Measurements from ENCODE around the gene PGBD5.

PGBD5 gene

DNA sequence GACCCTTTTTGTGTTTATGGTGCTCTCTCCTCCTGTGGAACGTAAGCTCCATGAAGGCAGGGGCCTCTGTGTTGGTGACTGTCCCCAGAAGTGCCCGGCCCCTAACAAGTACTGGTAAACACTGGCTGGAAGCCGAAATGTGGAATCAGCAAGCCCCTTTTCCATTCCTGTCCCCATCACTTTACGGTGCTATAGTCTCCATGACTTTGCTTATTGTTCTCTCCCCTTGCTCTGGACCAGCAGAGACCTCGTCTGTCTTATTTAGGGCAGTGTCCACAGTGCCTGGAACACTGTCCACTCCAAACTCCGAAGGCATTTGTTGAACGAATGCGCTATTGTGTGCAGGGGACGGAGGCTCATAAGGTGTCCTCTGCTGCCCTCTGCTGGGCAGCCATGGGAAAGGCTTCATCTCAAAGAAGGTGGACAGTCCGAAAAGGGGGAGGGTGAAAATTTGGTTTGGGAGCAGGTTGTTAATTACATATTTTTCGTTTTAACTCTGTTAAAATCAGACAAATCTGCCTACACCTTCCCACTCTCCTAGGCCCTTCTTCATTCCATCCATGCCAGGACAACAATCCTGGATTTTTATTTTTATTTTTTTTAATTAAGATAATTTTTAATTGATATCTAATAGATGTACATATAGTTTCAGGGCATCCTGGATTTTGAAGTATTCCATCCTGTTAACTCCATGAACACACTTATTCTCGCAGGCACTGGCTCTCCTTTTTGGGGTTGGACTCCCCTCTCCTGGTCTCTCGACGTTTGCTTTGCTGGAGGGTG, 115.6 kb downstream of the PGBD5 start:
- peak; percentile 52 for FAIRE-seq
- peak; percentile 87 for DNase-seq (ENCODE audit: insufficient read length, low spot score)

DNA sequence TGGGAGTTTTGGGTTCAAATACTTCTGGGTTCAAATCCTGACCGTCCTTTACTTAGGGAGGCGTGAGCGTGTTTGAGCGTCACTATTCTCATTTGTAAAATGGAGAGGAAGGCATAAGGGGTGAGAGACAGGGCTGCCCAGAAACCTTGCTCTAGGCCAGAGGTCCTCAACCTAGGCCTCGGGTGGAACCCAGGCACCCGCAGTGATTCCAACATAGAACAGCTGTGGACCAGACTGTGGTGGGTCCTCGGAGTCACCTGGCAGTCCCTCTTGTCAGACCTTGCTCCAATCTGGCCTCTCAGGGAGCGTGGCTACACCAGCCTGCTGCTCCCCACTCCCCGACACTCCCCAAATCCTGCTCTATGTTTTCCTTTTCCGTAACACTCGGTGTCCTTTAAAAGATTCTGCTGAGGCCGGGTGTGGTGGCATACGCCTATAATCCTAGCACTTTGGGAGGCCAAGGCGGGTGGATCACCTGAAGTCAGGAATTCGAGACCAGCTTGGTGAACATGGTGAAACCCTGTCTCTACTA, 116.4 kb downstream of the PGBD5 start:
- no peak for FAIRE-seq

DNA sequence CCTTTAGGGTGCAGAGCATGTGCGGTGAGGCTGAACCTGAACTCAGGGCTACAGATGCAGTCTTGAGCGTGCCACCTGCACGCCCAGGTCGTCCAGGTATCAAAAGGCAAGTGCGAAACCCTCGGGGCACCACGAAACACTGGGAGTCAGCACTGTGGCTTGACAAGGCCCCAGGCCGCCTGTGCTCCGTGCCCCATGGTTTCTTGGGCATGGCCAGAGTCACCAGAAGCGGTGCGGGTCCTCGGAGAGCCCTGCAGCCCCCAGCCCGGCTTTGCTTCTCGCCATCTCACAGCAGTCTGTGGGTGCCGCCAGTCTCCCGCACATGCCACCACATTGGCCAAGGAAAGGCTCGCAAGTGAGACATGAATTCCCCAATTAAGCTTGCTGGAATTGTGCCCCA, 117.3 kb downstream of the PGBD5 start:
- no peak for DNase-seq (ENCODE audit: insufficient read length, low spot score)
- no peak for FAIRE-seq

More for the DNA sequence above, 116.4 kb downstream of the PGBD5 start:
- DNase-seq (ENCODE audit: insufficient read length, low spot score), result no peak

DNA sequence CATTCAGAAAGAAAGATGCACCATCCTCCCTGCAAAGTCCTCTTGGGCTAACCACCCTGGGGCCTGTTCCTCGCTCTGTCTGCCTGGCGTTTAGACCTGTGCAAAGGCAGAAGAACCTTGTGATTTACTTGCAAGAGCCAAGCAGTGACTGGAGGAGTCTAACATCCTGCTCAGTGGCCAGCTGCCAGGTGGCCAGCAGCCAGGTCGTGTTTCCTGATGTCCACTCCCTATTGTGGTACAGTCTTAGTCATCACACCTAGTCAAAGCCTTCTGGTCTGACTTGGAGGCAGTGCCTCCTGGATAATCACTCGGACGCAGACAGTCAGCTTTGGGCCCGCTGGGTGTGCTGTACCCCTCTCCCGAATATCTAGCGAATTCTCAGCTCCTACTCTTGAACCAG, 118.1 kb downstream of the PGBD5 start:
- no peak for FAIRE-seq
- DNase-seq (ENCODE audit: insufficient read length, low spot score), result peak; percentile 57

DNA sequence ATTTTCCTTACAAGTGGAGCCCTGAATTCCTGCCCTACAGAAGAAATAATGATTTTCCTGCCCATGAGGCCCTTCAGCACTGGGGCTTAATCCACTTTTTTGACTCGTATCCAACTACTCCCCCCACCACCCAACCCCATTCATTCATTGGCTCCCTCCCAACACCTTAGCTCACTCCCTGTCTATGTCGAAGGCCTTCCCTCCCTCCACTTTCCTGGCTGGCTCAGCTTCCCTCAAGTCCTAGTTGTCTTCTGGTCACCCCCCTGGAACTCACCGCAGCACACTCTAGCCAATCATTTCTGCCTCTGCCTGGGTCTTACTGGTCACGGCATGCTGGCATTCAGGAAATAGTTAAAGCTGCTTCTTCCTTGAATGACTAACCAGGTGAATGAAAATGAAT, 118.9 kb downstream of the PGBD5 start:
- FAIRE-seq (no peak), DNase-seq (ENCODE audit: insufficient read length, low spot score) (no peak)

DNA sequence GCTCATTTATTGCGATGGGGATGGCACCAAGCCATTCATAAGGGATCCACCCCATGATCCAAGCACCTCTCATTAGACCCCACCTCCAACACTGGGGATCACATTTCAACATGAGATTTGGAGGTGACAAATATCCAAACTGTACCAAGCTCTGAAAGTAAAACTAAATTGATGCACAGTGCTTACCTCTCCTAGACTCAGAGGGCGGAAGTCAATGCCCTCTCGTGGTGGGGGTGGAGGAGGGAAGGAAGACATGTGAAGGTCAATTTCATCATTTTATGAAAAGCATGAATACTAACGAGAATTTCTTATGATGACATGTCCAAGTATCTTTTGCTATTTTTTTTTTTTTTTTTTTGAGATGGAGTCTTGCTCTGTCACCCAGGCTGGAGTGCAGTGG, 120.0 kb downstream of the PGBD5 start:
- FAIRE-seq (no peak), DNase-seq (ENCODE audit: insufficient read length, low spot score) (no peak)

DNA sequence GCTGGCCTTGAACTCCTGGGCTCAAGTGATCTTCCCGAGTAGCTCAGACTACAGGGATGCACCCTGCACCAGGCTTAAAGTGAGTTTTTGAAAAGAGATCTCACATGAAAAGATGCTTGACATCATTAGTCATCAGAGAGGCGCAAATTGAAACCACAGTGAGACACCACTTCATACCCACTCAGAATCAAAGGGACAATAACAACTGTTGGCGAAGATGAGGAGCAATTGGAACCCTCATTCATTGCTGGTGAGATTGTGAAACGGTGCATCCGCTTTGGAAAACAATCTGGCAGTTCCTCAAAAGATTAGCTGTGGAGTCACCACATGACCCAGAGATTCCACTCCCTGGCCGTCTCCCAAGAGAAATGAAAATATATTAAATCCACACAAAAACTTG, 122.3 kb downstream of the PGBD5 start:
- DNase-seq (ENCODE audit: insufficient read length, low spot score) (no peak), FAIRE-seq (no peak)

DNA sequence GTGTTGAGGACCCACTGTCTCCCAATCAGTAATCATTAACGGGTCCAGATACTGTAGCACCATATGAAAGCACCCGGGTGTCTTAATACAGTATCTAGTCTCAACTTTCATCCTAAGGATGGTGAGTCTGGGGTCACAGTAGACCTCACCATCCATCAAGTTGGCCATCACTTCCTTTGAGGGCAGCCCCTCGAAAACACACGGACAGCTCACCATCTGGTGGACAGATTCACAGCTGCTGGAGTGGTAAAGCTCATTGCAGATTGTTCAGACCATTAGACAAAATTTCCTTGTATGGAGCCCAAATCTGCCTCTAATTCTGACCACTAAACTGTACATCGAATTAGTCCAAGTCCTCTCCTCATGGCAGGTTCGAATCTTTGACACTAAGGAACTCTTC, 123.1 kb downstream of the PGBD5 start:
- DNase-seq (ENCODE audit: insufficient read length, low spot score) (no peak), FAIRE-seq (no peak)

DNA sequence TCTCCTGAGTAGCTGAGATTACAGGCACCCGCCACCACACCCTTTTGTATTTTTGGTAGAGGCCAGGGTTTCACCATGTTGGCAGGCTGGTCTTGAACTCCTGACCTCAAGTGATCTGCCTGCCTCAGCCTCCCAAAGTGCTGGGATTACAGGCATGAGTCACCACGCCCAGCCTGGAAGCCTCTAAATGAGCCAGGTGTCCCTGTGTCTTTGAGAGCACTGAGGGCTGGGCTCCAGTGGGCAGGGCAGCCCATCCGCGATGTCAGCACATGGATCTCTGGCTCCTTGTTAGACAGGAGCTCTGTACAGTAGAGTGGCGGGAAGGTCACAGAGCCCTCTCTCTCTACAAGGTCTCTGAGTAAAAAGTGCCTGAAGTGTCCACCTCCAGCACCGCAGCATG, 124.3 kb downstream of the PGBD5 start:
- no peak for DNase-seq (ENCODE audit: insufficient read length, low spot score)
- FAIRE-seq, result no peak

DNA sequence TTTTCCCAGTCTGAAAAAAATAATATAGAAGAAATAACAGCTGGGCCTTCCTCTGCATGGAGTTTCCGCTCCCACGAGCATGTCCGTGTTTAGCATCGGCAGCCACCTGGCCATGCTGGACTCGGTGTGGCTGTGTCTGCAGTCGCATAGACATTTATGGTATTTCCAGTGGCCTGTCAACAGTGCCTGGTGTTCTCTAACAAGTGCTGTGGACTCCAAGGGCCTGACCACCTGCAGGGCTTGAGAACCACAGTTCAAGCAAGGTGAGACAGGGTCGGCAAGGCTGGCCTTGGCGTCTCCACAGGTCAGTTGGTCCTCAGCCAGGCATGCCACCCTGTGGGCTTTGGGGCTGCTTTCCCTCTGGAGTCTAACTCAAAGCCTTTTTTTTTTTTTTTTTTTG, 124.8 kb downstream of the PGBD5 start:
- no peak for FAIRE-seq
- DNase-seq (ENCODE audit: insufficient read length, low spot score), result no peak

DNA sequence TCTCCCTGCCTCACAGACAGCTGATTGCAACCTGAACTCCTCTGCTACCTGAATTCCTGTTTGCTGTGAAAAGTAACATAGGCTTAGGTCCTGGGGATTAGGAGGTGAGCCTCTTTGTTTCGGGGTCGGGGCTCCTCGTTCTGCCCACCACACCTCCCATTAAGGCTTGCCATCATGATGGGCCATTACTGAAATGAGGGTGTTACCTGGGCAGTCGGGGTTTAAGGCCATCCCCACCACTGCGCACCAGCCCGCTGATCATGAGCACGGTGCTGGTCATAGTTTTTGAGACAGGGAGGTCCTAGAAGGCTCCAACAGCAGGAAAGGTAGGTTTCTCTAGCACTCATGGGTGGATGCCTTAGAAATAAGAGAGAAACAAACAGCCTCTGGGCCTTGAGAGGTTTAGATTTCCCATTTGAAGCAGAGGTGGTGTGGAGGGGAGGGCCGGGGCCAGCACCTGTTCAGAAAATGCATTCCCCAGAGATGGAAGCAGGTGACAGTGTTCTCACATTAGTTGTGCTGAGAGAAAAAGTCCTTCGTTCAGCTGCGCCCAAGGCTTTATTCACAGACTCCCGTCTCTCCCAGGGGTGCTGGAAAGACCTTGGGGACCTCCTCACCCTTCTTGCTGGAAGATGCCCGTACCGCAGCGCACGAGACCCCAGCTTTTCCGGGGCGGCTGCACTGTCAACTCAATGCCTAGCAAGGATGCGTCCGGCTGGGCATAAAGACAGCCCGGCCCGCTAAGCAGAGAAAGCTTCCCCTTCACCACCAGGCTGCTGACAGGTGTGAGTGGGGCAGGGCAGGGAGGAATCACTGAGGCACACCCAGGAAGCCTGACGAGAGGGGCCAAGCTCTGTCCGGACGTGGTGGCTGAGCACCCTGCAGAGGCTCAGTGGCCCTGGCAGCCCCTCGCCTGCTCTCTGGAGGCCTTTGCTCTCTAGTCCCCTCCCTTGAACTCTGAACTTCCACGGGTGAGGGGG, 125.5 kb downstream of the PGBD5 start:
- DNase-seq (ENCODE audit: insufficient read length, low spot score) (no peak), FAIRE-seq (no peak)

DNA sequence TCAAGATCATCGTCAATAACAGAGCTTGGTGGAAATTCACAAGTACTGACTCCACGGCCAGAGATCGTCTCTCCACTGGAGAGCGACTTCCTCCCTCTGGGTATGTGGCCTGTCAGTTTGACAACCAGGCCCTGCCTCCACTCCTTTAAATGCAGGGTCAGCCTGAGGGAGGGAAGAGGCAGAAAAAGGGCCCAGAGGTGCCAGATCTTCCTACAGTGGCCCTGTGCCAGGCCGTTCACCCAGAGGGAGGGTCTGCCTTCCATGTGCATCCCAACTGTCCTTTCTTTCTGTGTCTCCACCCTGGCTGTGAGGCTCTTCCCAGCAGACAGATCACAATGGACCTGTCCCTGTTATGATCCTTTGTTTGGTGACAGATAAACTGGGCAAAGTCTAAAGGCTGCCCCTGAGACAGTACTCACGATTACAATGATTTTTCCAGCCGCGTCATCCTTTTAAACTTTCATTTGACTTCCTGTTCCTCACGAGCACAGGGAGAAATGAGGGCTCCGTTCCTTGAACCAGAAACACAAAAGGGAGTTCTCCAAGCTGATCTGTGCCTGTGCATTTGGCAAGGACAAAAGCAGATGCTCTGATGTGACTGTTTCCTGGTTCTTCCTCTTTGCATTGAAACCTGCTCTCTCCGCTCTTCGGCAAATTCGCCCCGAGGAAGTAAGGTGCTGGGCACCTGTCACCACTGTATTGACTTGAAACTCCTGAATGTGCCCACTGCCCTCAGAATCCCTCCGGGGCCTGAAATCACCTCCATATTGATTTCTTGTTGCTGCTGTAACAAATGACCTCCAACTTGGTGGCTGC, 126.7 kb downstream of the PGBD5 start:
- DNase-seq (ENCODE audit: insufficient read length, low spot score) (no peak), FAIRE-seq (no peak)

DNA sequence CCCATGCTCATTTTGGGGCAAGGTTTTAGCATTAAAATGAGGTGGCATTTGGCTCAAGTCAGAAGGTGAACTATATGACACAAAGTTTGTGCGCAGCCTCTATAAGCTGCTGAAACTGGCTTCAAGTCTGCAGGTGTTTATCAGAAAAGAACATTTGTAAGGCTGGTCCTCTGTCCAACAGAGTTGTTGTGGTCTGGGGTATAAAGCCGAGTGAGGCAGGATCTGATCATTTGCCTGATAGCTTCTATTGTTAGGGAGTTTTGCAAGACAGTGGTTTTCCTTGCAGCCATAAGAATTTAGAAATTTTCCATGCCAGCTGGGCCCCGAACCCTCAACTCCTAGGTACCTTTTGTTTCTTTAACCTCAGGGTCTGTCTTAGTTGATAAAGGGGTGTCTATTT, 130.8 kb downstream of the PGBD5 start:
- DNase-seq (ENCODE audit: insufficient read length, low spot score), result no peak
- no peak for FAIRE-seq

DNA sequence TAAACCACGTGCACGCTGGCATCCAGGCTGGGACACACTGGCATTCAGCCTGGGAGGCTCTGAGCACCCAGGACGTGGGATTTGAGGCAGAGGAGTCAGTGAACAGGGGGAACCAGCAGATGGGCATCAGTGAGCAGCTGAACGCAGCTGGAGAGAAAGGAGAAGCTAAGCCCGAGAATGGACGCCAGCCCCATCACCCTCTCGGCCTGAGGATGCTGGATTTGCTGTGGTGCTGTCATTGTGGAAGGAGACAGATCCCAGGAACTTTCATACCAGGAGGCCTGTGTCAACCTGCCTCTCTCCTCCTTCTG, 132.8 kb downstream of the PGBD5 start:
- DNase-seq (ENCODE audit: insufficient read length, low spot score) (no peak), FAIRE-seq (no peak)

DNA sequence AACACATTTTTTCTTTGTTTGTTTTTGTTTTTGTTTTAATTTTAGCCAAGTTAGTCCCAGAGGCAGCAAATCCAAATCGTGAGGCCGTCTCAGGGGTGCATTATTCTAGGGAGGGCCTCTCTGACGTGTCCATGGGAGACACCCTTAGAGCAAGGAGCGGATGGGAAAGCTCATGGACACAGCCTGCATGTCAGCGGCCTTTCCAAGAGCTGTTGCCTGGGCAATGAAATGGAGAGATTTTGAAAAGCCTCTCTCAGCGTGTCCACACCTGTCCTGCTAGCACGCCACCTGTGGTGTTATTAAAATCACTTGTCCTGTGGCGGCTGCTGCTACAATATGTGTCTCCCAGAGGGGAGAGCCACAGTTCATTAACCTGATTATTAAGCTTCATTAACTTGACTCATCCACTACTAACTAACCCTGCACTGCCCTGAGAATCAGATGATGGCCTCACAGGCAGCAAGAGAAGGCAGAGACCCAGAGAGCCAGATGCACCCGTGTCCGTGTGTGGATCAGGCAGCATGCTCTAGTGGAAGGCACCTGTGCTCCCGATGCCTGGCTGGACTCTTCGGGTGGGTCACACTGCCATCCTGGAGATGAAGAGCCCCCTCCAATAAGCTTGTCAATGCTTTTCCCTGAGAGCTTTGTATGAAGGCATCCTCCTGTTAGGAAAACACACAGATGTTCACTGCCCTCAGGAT, 133.3 kb downstream of the PGBD5 start:
- DNase-seq (ENCODE audit: insufficient read length, low spot score) (no peak), FAIRE-seq (no peak)

DNA sequence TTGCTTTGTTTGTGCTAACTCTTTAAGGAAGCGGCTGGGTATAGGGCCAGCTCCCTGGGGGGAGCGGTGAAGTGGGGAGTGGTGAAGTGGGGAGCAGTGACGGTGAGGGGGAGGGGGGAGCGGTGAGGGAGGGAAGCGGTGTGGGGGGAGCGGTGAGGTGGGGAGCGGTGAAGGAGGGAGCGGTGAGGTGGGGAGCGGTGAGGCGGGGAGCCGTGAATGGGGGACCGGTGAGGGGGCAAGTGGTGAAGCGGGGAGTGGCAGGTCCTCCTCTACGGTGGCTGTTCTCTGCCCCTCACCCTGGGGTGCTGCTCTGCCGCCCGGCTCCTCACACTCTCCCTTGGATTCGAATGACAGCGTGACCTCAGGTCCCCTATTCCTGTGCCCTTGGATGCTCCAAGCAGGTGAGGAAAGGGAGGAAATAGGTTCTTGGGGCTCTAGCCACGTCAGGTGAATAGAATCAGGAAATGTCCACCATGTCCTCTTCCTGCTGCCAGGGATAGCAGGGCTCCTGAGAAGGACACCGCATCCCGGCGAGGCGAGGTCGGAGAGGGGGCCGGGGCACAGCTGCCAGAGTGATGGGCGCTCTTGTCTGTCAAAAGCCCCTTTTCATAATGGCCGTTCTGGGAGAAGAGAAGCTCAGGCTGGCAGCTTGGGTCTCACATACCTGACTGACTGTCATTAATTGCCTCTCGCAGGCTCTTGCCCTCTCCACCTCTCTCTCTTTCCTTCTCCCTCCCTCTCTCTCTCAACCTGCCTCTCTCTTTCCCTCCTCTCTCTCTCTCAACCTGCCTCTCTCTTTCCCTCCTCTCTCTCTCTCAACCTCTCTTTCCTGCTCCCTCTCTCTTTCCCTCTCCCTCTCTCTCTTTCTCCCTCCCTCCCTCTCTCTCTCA, 134.2 kb downstream of the PGBD5 start:
- FAIRE-seq, result no peak
- DNase-seq (ENCODE audit: insufficient read length, low spot score), result no peak

DNA sequence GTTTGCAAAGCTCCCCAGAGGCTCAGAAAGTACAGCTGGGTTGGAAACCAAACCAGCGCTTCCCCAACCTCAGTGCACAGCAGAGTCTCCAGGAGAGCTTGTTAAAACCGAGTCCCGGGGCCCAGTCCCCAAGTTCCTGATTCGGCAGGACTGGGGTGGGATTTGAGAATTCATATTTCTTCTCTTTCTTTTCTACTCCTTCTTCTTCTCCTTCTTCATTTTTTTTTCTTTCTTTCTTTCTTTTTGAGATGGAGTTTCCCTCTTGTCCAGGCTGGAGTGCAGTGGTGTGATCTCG, 136.8 kb downstream of the PGBD5 start:
- DNase-seq (ENCODE audit: insufficient read length, low spot score) (no peak), FAIRE-seq (no peak)

DNA sequence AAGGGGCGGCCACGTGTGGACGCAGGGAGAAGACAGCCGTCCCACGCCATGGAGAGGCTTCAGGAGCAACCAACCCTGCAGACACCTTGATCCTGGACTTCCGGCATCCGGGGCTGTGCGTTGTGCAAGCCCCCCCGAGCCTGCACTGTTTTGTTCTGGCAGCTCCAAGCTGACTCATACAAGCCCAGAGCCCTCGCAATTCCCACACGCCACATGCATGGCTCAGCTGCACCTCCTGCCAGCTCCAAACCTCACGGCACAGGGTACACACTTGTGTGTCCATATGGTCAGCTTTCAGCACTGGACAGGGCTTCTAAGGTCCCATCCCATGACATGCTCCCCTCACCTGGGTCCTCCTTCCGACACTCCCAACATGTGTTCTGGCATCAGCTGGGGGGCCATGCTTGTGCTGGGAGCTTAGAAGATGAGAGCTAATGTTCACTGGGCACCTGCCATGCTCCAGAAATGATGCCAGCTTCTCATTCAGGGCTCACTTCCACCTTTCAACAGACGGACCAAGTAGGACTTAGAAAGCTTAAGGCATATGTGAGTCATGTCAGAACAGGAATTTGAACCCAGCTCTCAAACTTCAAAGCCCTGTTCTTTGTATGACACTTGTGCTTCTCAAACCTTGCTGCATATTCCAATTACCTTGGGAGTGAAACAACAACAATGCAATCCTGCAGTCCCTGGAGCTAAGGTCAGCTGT, 137.3 kb downstream of the PGBD5 start:
- FAIRE-seq (no peak), DNase-seq (ENCODE audit: insufficient read length, low spot score) (no peak)

All from HTR-8/SVneo (cell line).